T-helper 2 cell (primary cell): ENCODE measurements around the gene LMF2.
A peak's percentile ranks its signal among the peaks of the same experiment; 100 is the strongest.

Source experiments
- DNase-seq, 5 experiments: peaks; one replicate each; pipeline versions ENCODE4 v3.0.0 to v3.0.0-alpha.2; 2012 to 2022

Gene LMF2

GRCh38 chr22:50502628-50503474 is 4.7 kb downstream of the LMF2 start:
- DNase-seq, result no peak

DNA sequence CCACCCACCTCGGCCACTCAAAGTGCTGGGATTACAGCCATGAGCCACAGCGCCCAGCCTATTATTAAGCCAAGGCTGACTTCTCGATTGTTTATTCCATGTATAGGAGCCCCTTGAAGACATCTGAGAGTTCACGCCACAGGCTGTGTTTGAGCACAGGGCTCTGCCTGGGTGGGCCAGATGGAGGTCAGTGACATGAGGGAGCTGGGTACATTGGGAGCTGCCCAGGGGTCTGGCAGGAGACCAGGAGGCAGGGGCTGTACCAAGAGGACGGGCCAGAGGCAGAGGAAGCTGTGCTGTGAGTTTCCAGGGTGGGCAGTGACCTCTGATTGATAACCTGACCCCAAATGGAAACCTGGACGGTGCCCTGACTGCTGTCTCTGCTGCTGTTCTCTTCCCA is 5.4 kb downstream of the LMF2 start:
- DNase-seq, result no peak

DNA sequence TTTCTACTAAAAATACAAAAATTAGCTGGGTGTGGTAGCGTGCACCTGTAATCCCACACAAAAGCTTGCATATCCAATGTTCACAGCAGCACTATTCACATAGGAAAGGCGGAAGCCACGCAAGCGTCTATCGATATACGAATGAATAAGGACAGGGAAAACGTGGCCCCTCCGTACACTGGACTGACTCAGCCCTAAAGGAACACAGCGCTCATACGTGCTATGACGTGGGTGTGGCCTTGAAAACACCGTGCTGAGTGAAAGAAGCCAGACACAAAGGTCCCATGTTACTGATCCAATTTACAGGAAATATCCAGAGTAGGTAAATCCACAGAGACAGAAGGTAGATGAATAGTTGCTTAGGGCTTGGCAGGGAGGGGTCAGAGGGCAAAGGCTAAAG is 7.0 kb downstream of the LMF2 start:
- DNase-seq, result no peak

GRCh38 chr22:50498322-50498890 is 9.1 kb downstream of the LMF2 start:
- DNase-seq, result peak in 4 of 5 experiments; percentile 41 to 70 (median 50)

DNA sequence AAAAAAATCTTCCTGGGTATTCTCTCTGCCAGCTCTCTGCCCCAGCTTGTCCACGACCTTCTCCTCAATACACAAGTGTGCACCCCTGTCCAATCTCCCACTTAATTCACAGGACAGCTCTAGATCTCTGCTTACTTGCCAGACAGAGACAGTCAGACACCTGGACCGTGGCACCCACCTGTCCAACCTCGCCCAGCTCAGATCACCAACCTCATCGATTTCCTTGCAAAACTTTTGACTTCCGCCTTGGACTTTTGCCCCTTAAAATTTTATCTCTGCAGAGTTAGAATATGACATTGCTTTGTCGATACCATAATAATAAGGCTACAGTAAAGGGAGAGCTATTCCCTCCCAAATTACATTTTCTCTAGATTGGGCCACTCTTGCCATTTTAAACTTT is 10.4 kb downstream of the LMF2 start:
- no peak for DNase-seq

DNA sequence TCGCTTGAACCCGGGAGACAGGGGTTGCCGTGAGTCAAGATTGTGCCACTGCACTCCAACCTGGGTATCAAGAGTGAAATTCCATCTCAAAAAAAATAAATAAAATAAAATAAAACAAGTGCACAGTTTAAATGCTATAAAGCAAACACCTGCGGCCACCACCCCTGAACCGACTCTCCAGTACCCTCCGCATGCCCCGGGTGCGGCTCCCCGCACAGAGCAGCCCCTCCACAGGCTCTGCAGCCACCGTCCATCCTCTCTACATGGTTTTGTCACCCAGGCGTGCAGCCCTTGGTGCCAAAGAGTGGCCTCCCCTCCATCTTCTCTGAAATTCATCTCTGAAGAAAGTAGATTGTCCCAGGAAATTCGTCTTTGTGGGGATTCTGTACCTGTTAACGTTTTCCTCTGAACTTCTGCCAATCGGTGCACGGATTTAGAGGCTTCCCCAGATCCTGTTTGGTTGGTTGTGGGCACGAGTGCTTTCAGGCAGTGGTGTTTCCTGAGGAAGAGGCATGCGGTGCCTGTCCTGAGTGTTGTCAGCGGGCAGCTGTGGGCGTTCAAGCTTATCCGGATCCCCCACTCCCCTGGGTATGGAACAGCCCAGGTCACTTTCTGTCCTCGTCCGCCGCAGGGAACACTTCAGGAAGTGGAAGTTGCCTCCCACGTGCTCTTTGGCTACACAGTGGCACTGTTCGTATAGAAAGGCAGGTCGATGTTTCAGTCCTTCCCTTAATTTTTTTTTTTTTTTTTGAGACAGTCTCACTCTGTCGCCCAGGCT is 16.8 kb downstream of the LMF2 start:
- no peak for DNase-seq

GRCh38 chr22:50489363-50490243 is 17.9 kb downstream of the LMF2 start:
- no peak for DNase-seq

DNA sequence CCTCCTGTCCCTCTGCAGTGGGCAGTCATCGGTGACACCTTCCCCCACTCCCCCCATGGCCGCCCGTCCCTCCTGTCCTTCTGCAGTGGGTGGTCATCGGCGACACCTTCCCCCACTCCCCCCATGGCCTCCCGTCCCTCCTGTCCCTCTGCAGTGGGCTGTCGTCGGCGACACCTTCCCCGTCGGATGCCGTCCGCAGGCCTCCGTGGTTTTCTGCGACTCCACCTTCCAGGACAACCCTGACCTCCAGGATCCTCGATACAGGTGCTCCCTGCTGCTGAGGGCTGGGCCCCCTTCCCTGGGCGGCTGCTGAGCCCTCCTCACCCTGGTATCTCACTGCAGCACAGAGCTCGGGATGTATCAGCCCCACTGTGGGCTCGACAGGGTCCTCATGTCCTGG is 18.6 kb downstream of the LMF2 start:
- no peak for DNase-seq

DNA sequence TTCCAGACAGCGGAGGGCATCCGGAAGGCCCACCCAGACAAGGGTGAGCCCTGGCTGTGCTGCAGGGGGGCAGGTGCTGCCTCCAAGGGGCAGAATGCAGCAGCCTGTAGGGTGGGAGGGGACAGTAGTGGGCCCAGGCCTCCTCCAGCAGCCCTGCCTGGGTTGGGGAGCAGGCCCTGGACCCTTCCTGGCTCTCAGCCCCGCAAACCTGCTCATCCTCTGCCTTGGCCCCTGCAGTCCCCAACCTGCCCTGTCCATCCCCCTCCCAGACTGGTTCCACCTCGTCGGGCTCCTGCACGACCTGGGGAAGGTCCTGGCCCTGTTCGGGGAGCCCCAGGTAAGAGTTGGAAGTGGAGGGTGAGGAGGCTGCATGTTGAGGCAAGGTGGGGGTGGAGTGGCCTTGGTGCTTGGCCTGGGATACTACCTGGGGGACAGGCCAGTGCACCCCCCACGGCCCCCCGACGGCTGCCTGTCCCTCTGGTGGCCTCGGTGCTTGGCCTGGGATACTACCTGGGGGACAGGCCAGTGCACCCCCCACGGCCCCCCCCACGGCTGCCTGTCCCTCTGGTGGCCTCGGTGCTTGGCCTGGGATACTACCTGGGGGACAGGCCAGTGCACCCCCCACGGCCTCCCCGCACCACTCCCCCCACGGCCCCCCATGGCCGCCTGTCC is 19.4 kb downstream of the LMF2 start:
- no peak for DNase-seq

DNA sequence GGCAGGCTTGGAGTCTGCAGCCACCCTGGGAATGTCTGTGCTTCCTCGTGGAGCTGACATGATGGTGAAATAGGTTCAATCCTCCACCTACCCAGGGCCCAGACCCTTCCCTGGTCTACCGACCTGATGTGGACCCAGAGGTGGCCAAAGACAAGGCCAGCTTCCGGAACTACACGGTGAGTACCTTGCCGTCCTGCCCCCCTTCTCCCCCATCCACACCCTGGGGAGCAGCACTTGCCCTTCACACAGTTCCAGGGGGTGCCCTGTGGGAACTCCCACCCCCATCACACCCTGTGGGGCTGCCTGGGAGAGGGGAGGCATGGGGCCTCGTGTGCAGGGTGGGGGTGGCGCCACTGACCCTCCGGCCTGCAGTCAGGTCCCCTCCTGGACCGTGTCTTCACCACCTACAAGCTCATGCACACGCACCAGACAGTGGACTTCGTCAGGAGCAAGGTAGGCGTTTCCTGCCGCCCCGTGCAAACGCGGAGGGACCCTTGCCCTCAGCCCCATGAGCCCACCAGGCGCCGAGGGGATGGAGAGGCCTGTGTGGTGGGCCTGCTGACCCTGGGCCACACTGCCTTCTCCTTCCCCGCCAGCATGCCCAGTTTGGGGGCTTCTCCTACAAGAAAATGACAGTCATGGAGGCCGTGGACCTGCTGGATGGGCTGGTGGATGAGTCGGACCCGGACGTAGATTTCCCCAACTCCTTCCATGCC is 20.1 kb downstream of the LMF2 start:
- DNase-seq, result no peak

GRCh38 chr22:50486561-50487289 is 20.8 kb downstream of the LMF2 start, which contains the start of gene MIOX:
Gene MIOX, plus strand, starts transcription at chr22:50486859. Its CDS starts 39 bp downstream, at chr22:50486898.
- DNase-seq, result no peak

- DNase-seq, result no peak
Measured at GRCh38 chr22:50485221-50486131, 22.0 kb downstream of the LMF2 start.

DNA sequence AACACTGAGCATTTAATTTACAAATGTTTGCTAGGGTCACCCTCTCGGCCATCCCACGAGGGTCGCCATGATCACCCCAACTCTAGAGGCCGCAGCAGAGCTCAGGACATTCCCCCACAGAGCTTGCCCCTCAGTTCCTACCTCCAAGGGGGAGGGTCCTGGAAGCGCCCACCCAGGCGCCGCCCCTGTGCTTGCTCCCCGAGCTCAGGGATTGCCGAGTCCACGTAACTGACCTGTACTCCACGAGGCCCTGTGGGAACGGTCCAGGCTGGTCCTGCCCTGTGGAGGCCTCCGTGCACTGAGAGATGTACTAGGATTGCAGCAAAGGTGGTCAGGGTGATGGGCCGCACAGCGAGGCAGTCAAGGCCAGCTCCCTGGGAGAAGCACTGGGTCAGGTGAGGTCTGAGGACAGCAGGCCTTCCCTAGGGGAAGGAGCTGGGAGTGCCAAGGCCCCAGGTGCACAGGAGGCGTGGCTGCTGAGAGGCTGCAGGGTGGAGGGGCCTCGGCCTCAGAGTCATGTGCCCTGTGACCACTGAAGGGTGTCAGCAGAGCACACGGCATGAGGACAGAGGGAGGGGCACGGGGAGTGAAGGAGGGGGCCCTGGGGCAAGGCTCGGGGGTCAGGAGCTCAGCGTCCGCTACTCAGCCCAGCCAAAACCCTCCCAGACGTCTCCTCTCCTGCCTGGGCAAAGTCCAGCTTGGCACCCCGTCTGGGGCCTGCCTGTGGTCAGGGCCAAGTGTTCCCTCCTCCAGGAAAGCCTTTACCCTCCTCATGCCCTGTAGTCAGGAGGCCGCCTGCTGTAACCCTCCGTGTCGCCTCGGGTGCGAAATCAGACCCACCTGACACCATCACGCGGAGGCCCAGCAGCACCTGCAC is 23.3 kb downstream of the LMF2 start:
- DNase-seq, result peak in 1 of 5 experiments; percentile 3

DNA sequence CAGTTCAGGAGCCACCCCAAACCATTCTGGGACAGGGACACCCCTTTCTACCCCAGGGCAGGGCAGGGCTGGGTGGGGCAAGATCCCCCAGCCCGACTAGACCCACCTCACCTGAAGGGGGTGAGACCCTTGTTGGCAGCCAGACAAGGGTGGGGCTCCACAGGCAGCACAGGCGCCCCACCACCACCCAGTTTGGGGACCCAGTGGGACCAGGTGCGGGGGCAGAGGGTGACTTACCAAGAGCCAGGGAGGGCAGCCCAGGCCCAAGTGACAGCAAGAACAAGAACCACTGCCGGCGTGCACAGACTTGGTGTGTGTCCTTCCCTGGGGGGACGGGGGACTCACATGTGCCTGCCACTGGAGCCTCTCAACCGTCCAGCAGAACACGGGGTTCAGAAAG is 23.9 kb downstream of the LMF2 start:
- DNase-seq, result no peak

DNA sequence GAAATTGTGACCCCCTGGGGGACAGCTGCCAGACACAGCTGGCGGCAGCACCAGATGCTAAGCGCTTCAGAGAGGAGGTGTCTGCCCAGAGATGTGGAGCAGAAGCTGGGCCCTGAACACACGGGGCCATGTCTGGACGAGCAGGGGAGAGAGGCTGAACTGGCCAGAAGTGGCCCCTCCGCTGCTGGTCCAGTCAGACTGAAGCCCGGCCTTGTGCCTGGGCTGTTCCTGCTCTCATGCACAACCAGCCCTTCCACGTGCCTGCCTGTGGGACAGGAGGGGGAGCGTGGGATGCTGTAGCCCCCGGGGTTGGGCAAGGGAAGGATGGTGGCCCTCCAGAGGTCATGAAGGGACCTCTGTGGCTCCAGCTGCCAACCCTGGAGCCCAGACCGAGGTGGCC is 24.4 kb downstream of the LMF2 start:
- DNase-seq, result no peak

DNA sequence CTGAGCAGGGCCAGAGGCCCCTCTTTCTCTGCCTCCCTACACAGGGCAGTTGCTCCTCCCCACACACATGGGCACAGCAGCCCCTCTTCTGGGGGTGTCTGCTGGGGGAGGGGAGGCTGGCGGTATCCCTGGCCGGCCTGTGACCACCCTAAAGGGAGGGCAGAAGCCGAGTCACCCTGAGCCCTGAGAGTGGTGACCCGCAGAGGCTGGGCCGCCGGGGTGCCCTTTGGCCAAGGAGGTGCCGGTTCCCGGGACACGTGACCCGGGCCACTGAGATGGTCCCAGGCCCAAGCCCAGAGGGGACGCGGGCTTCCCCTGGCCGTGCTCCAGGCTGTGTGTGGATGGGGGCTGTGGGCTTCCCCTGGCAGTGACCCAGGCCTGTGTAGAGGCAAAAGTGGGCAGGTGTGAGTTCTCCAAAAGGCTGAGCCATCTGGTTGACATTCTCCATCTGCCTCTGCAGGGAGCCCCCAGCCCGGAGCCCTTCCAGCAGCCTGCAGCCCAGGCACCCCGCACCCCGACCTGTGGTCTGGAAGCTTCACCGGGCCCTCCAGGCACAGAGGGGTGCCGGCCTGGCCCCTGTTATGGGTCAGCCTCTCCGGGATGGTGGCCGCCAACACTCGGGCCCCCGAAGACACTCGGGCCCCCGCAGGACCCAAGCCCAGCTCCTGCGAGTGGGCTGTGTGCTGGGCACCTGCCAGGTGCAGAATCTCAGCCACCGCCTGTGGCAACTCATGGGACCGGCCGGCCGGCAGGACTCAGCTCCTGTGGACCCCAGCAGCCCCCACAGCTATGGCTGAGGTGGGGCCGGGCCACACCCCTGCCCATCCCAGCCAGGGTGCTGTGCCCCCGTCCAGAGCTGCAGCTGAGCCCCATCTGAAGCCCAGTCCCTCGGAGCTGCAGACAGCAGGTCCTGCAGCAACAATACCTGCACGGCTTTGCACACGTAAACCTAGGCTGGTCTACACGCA is 25.1 kb downstream of the LMF2 start:
- DNase-seq, result no peak
